GM10266 (cell line): ENCODE data around the gene ZSCAN16.

Experiments used
- DNase-seq: peaks from one replicate; pipeline ENCODE4 v3.0.0; 2012; ENCODE audit errors: extremely low spot score
- TF ChIP-seq, protein P1 (sequence below): IDR thresholded peaks from 2 replicates; pipeline ENCODE4 v1.5.1; 2012; ENCODE audit warnings: mild to moderate bottlenecking, low read depth; ENCODE audit not compliant: control insufficient read depth, insufficient read depth; ENCODE audit errors: missing control alignments

The ZSCAN16 gene

DNA sequence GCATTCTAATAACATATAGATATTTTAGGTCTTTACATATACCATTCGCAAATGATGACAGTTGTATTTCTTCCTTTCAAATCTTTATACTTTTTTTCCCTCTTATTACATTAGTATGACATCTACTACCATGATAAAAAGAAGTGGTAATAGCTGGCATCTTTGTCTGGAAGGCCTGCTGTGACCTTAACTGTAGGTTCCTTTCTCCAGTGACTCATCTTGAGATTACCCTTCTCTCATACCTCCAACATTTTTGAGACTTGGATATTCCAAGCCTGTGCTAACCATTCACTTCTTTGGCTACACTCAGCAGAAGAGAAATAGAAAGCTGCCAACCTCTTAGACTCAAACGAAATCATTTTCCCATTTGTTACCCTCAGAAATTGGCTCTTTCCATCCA lies 47.6 kb downstream of the ZSCAN16 start:
- TF ChIP-seq, protein P1, sequence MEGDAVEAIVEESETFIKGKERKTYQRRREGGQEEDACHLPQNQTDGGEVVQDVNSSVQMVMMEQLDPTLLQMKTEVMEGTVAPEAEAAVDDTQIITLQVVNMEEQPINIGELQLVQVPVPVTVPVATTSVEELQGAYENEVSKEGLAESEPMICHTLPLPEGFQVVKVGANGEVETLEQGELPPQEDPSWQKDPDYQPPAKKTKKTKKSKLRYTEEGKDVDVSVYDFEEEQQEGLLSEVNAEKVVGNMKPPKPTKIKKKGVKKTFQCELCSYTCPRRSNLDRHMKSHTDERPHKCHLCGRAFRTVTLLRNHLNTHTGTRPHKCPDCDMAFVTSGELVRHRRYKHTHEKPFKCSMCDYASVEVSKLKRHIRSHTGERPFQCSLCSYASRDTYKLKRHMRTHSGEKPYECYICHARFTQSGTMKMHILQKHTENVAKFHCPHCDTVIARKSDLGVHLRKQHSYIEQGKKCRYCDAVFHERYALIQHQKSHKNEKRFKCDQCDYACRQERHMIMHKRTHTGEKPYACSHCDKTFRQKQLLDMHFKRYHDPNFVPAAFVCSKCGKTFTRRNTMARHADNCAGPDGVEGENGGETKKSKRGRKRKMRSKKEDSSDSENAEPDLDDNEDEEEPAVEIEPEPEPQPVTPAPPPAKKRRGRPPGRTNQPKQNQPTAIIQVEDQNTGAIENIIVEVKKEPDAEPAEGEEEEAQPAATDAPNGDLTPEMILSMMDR = no peak
- DNase-seq = no peak

DNA sequence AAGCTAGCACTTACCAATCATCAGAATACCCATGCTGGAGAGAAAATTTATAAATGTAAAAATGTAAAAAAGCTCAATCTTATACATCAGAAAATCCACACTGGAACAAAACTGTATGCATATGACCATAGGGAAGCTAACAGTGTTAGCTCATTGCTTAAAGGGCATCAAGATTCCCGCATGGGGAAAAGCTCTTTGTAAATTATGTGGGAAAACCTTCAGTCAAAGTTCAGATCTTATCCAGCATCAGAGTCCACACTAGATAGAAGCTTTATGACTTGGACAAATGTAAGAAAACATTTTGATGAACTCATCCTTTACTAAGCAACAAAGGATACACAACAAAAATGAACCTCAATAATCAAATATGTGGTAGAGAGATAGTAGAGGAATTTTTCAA lies 52.0 kb downstream of the ZSCAN16 start:
- TF ChIP-seq, protein P1 = no peak
- no peak for DNase-seq
